HG03571 (cell line): Measurements from ENCODE around the gene DNAJB2.
"Not testable (repeated sequence)": the region's sequence is repeated elsewhere in the genome, so short reads cannot be mapped to it uniquely, and the experiment has no call there.

Experiments used
- ATAC-seq: cut with Tn5 transposase; IDR thresholded peaks from one replicate; pipeline ENCODE4 v1.9.1; 2021; ENCODE audit not compliant: unreplicated experiment

Gene DNAJB2

GRCh38 chr2:219284501-219285372 is 5.6 kb downstream of the DNAJB2 start:
- ATAC-seq, result no peak

- no peak for ATAC-seq
Measured at GRCh38 chr2:219285373-219285735, 6.2 kb downstream of the DNAJB2 start.

GRCh38 chr2:219285894-219286425 is 6.8 kb downstream of the DNAJB2 start:
- ATAC-seq, result no peak

DNA sequence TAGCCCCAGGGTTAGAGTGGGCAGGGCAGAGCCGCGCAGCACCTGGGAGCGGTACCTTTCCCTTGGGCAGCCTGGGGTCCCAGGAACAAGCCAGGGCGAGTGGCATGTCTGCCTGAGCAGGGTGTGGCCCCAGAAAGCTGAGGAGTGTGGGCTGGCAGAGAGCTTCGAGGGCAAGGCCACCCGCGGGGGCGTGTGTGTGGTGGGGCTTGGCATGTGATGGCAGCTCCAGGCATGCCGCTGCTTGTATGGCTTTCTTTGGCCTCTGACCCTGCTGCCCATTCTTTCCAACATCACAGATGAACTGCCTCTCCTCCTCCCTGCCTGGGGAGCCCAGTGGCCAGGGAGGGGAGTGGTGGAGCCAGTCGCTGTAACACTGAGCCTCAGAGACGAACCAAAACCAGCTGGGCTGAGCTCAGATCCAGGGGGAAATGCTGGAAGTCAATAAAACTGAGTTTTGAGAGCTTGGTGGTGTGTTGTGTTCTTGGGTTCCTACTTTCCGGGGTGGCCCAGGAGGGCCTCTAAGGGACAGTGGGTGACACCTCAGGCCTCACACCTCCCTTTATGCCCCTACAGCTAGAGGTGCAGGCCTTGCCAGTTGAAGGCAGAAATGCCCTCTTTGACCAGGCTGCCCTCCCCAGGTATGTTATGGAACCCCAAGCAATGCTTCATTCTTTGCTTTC is 7.4 kb downstream of the DNAJB2 start:
- ATAC-seq, result no peak

DNA sequence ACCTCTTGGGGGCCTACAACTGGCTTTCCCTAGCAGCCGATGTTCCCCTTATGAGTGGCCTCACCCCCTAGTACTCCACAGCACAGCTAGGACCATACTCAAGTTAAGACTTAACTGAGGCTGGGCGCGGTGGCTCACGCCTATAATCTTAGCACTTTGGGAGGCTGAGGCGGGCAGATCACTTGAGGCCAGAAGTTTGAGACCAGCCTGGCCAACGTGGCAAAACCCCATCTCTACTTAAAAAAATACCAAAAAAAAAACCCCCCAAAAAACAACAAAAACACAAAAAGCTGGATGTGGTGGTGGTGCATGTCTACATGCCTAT is 7.9 kb downstream of the DNAJB2 start:
- not testable (repeated sequence) for ATAC-seq

- no peak for ATAC-seq
Measured at GRCh38 chr2:219287580-219288265, 8.6 kb downstream of the DNAJB2 start.

GRCh38 chr2:219289195-219289536 is 10.0 kb downstream of the DNAJB2 start:
- ATAC-seq, result no peak

GRCh38 chr2:219289537-219290361 is 10.6 kb downstream of the DNAJB2 start:
- no peak for ATAC-seq

DNA sequence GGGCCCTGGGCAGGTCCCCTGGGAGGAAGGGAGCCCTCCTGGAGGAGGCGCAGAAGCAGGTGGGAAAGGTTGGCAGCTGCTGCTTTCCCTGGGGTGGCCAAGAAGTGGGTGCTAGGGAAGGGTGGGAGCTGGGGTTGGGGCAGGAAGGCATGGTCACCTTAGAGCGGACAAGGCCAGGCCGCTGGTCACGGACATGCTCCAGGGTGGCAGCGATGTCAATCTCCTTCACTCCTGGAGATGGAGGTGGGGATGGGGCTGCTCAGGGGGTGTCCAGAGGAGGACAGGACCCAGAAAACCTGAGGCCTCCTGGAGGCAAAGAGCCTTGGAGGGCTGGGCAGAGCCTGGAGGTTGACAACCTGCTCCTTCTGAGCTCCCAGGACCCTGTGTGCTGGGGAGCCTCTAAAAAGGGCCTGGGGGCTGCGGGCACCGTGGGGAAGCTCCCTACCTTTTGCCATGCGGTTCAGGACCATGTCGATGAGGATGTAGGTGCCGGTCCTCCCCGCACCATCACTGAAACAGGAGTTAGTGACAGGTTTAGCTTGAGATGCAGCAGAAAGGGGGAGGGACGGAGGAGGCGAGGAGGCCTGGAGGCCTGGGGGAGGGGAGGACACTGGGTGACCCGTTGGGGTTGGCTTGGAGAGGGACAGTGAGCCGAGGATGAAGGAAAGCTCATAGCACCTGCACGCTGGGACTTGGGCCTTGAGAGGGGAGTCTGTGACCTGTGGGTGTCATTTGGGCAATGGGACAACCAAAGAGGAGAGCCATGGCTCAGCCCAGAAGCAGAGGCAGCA is 11.4 kb downstream of the DNAJB2 start:
- no peak for ATAC-seq

GRCh38 chr2:219291394-219291793 is 12.2 kb downstream of the DNAJB2 start:
- ATAC-seq, result no peak

GRCh38 chr2:219291910-219292490 is 12.8 kb downstream of the DNAJB2 start:
- no peak for ATAC-seq

- ATAC-seq, result no peak
Measured at GRCh38 chr2:219292616-219293015, 13.4 kb downstream of the DNAJB2 start.

DNA sequence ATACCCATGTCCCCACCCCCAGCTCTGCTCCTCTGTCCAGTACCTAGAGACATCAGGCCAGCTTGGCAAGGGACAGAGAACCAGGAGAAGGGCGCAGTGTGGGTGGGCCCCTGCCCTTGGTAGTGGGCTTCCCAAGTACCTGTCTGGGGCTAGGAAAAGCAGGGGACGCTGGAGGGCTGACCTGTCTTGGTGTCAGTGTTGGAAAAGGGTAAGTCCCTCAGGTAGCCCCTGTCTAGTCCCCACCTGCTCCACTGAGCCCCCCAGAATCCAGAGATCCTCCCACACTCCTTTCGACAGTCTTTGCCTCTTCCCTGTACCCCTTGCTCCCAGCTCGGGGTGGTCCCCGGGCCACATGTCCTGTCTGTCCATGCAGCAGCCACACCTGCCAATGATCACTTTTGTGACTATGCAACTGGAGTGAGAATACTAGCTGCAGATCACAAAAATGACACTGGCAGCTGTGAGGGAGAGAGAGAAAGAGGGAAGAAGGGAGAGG is 14.6 kb downstream of the DNAJB2 start:
- no peak for ATAC-seq

GRCh38 chr2:219294356-219295351 is 15.5 kb downstream of the DNAJB2 start:
- peak; percentile 89 for ATAC-seq

- ATAC-seq, result no peak
Measured at GRCh38 chr2:219296142-219296541, 17.0 kb downstream of the DNAJB2 start.

- no peak for ATAC-seq
Measured at GRCh38 chr2:219296631-219297391, 17.6 kb downstream of the DNAJB2 start.

DNA sequence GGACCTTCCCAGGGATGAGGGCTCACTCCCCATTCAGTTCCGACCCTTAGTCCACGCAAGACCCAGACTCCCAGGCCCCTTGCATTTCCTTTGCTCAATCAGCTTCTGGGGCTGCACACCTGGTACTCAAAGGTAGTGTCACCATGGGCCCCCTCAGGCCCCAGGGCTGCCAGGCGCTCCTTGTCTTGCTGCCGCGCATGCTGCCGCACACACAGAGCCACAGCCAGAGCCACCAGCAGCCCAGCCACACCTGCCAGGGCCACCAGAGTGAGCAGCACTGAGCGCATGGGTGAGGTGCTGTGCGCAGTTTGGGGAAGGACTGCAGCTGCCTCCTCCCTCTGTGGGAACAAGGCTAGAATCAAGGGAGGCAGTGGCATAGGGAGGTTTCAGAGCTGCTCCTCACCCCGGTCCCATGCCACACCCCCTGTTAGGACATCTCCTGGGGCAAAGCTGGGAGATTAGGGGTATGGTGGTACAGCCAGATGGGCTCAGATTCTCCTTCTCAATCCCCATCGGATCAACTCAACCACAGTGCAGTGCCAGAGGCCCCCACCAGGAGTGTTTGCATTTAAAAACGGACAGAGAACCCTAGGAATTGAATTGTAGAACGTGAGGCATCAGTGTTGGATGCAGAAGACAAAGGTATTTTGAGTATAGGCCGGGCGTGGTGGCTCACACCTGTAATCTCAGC is 18.7 kb downstream of the DNAJB2 start:
- ATAC-seq, result no peak
